Measurements from ENCODE around the gene IPO5.

The IPO5 gene

DNA sequence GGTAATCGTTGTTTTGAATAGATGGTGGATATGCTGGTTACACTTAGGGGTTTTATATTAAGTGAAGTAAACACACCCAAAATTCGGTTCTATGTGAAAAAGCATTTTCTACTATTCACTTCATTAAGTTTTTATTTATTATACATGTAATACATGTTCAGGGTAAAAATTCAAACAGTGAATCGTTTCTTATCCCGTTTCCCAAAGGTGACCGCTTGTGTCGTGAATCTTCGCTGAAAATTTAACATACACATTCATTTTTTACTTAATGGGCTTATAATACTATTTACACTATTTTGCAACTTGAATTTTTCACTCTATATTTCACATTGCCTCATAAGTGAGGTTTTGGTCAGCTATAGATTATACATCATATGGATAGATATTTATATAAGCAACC, 24.5 kb downstream of the IPO5 start:
- in situ Hi-C loops (cut with HindIII; ENCODE audit: low pct_ligation_motif_present, low sequenced_read_pairs) = no loop called here
- H3K4me3 ChIP-seq (ENCODE audit: low read depth, low read length) = peak overlapping the region; percentile 90
- H3K27ac ChIP-seq = peak overlapping the region; percentile 76
- H3K36me3 ChIP-seq (replicated peaks) = peaks cover 3% of the 10 kb centered on the region
- TF ChIP-seq, protein P1, sequence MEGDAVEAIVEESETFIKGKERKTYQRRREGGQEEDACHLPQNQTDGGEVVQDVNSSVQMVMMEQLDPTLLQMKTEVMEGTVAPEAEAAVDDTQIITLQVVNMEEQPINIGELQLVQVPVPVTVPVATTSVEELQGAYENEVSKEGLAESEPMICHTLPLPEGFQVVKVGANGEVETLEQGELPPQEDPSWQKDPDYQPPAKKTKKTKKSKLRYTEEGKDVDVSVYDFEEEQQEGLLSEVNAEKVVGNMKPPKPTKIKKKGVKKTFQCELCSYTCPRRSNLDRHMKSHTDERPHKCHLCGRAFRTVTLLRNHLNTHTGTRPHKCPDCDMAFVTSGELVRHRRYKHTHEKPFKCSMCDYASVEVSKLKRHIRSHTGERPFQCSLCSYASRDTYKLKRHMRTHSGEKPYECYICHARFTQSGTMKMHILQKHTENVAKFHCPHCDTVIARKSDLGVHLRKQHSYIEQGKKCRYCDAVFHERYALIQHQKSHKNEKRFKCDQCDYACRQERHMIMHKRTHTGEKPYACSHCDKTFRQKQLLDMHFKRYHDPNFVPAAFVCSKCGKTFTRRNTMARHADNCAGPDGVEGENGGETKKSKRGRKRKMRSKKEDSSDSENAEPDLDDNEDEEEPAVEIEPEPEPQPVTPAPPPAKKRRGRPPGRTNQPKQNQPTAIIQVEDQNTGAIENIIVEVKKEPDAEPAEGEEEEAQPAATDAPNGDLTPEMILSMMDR (IDR thresholded peaks at IDR 0.05; ENCODE audit: low read depth, low read length, missing control alignments) = no peak
- DNase-seq = no peak
- no peaks in the 10 kb centered on the region for H3K27me3 ChIP-seq (replicated peaks)

DNA sequence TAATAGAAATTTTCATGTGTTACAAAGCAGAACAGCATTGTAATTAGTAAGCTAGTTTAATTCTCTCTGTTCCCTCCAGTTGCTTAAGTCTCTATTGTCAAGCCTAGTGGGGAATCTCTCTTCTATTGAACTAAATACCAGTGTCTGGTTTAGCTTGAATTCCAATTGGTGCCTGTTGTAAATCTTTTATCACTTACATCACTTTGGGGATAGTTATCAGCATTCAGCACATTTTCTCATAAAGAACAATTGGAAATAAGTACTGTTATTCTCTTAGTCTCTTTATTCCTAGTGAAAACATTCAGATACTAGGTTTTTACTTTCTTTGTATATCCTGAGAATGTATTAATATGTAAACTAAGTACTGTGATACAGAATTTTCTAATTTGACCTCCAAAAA, 25.2 kb downstream of the IPO5 start:
- Histone ChIP-seq H3K36me3 (replicated peaks) (peaks cover 4% of the 10 kb centered on the region), H3K27me3 (replicated peaks) (no peaks in the 10 kb centered on the region), H3K27ac (peak overlapping the region; percentile 76), H3K4me3 (ENCODE audit: low read depth, low read length) (peak overlapping the region; percentile 90)
- TF ChIP-seq, protein P1 (IDR thresholded peaks at IDR 0.05; ENCODE audit: low read depth, low read length, missing control alignments) = no peak
- in situ Hi-C loops (cut with HindIII; ENCODE audit: low pct_ligation_motif_present, low sequenced_read_pairs) = no loop called here
- no peak for DNase-seq

DNA sequence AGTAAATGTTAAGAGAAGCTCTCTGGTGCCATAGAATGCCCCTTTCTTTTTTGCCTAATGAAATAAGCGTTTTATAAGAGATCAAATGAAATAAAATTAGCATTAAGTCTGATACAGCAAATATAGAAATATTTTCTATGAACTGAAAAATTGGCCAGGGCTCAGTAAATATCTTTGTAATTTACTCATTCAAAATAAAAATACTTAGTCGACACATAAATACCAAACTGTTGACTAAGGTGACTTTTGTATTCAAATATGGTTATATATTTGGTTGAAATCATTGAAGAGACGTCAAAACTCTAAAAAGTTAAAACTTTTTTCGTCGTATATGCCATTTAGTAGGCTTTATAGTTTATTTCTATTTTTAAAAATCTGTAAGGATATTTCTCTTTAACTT, 25.6 kb downstream of the IPO5 start:
- in situ Hi-C loops (cut with HindIII; ENCODE audit: low pct_ligation_motif_present, low sequenced_read_pairs) = no loop called here
- TF ChIP-seq, protein P1 (IDR thresholded peaks at IDR 0.05; ENCODE audit: low read depth, low read length, missing control alignments) = no peak
- DNase-seq = no peak
- peak overlapping the region; percentile 90 for H3K4me3 ChIP-seq (ENCODE audit: low read depth, low read length)
- peak overlapping the region; percentile 76 for H3K27ac ChIP-seq
- H3K36me3 ChIP-seq (replicated peaks) = peaks cover 4% of the 10 kb centered on the region
- H3K27me3 ChIP-seq (replicated peaks) = no peaks in the 10 kb centered on the region

DNA sequence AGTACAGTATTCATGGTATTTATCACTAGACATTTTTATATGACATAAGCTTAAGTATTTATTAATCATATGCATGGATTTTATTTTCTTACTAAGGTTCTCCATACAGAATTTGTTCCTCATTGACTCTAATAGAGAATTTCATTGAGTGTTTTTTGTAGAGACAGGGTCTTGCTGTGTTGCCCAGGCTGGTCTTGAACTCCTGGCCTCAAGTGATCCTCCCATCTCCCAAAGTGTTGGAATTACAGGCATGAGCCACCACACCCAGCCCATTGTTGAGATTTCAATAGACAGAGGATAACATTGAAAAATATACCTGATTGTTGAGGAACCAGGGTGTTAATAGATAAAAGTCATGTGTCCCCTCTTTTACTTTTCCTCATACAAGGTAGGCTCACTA, 26.1 kb downstream of the IPO5 start:
- H3K27ac ChIP-seq = peak overlapping the region; percentile 76
- in situ Hi-C loops (cut with HindIII; ENCODE audit: low pct_ligation_motif_present, low sequenced_read_pairs) = no loop called here

DNA sequence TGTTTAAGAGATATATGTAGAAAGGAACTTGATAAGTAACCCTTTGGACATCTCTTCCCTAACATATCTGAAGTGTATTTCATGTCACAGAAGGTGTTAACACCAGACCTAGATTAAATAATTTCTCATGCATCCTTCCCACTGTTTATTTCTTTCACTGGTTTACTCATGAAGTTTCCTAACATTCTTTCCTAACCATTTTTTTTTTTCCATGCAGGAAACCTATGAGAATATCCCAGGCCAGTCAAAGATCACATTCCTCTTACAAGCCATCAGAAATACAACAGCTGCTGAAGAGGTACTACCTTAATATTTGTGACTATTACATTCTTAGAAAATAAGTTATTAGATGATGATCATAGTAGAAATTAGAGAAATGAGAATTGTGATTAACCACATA, 28.8 kb downstream of the IPO5 start:
- Histone ChIP-seq H3K36me3 (replicated peaks) (peaks cover 23% of the 10 kb centered on the region), H3K27ac (no peak overlapping the region), H3K4me3 (ENCODE audit: low read depth, low read length) (no peak overlapping the region), H3K27me3 (replicated peaks) (no peaks in the 10 kb centered on the region)
- TF ChIP-seq, protein P1 (IDR thresholded peaks at IDR 0.05; ENCODE audit: low read depth, low read length, missing control alignments) = no peak
- in situ Hi-C loops (cut with HindIII; ENCODE audit: low pct_ligation_motif_present, low sequenced_read_pairs) = no loop called here
- DNase-seq = no peak

More for the DNA sequence above, 26.1 kb downstream of the IPO5 start:
- no peaks in the 10 kb centered on the region for H3K27me3 ChIP-seq (replicated peaks)
- peaks cover 4% of the 10 kb centered on the region for H3K36me3 ChIP-seq (replicated peaks)
- TF ChIP-seq, protein P1 (IDR thresholded peaks at IDR 0.05; ENCODE audit: low read depth, low read length, missing control alignments) = no peak
- no peak overlapping the region for H3K4me3 ChIP-seq (ENCODE audit: low read depth, low read length)
- DNase-seq = no peak

DNA sequence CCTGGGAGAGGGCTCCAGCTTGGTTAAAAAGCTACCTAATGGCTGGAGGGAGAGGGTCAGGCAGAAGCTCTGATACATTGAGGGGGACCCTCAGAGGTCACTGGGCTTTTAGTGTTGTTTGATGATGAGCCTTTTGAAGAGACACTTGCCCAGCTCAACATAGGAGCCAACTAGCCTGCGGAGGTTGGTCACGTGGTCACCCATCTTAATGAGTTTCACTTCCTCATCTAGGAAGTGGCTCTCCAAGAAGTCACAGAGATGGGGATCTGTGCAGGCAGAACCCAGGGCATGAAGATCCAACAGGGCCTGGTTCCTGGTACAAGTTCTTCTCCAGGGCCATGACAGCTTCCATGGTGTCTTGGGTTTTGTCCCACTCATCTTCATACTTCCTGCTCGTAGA, 33.4 kb downstream of the IPO5 start:
- TF ChIP-seq, protein P1 (IDR thresholded peaks at IDR 0.05; ENCODE audit: low read depth, low read length, missing control alignments) = no peak
- no peak for DNase-seq
- peaks cover 60% of the 10 kb centered on the region for H3K36me3 ChIP-seq (replicated peaks)
- in situ Hi-C loops (cut with HindIII; ENCODE audit: low pct_ligation_motif_present, low sequenced_read_pairs) = no loop called here
- no peaks in the 10 kb centered on the region for H3K27me3 ChIP-seq (replicated peaks)
- H3K27ac ChIP-seq = no peak overlapping the region
- H3K4me3 ChIP-seq (ENCODE audit: low read depth, low read length) = no peak overlapping the region
